Stimulated activated CD8-positive, alpha-beta memory T cell treated with anti-CD3 and anti-CD28 coated beads, Interleukin-15, amount 100 ng/mL, for 4 hours (primary cell): ENCODE data around the gene JUN.

Source experiments
- DNase-seq, 2 donors: peaks; one replicate each; pipeline ENCODE4 v3.0.0-alpha.2; 2020; ENCODE audit warnings: low read depth in 2 of 2

JUN gene

GRCh38 chr1:58762806-58763205 lies 21.0 kb downstream of the JUN start:
- DNase-seq, result no peak

- DNase-seq, result peak; percentile 33 to 39
Observed at GRCh38 chr1:58755468-58755872, 28.4 kb downstream of the JUN start.

- no peak for DNase-seq
Observed at GRCh38 chr1:58754683-58755467, 29.0 kb downstream of the JUN start.

- no peak for DNase-seq
Observed at GRCh38 chr1:58754073-58754613, 29.7 kb downstream of the JUN start.

- DNase-seq, result no peak
Observed at GRCh38 chr1:58753431-58753866, 30.4 kb downstream of the JUN start.

- no peak for DNase-seq
Observed at GRCh38 chr1:58749646-58750045, 34.2 kb downstream of the JUN start.

GRCh38 chr1:58748666-58749065 lies 35.2 kb downstream of the JUN start:
- no peak for DNase-seq

GRCh38 chr1:58746757-58747156 lies 37.1 kb downstream of the JUN start:
- no peak for DNase-seq

- no peak for DNase-seq
Observed at GRCh38 chr1:58746182-58746581, 37.7 kb downstream of the JUN start.

GRCh38 chr1:58745666-58746065 lies 38.2 kb downstream of the JUN start:
- DNase-seq, result no peak

- no peak for DNase-seq
Observed at GRCh38 chr1:58745117-58745516, 38.7 kb downstream of the JUN start.

- DNase-seq, result no peak
Observed at GRCh38 chr1:58741678-58742553, 41.9 kb downstream of the JUN start.

GRCh38 chr1:58739856-58740466 lies 43.9 kb downstream of the JUN start:
- DNase-seq, result no peak

GRCh38 chr1:58738876-58739275 lies 45.0 kb downstream of the JUN start:
- no peak for DNase-seq

GRCh38 chr1:58735586-58735985 lies 48.3 kb downstream of the JUN start:
- DNase-seq, result no peak

- no peak for DNase-seq
Observed at GRCh38 chr1:58734630-58735029, 49.2 kb downstream of the JUN start.

GRCh38 chr1:58732087-58732775 lies 51.6 kb downstream of the JUN start:
- no peak for DNase-seq
